ENCODE measurements around the gene STMND1. TPM values are rescaled to one million over a fixed set of nuclear protein-coding genes. Genes with fewer than 3 reads are reported as not detected.

Gene STMND1
- total RNA-seq (not detected), polyA plus RNA-seq (not detected)
- long read RNA-seq, donor 1, result 0 reads
- long read RNA-seq, donor 2, result 0 reads
- long read RNA-seq, donor 3, result 0 reads
- long read RNA-seq, donor 4, result 0 reads
- long read RNA-seq, donor 5, result 0 reads
- long read RNA-seq, donor 6, result 0 reads
- long read RNA-seq, donor 7, result 0 reads
- long read RNA-seq, donor 8, result 0 reads
- long read RNA-seq, donor 9, result 0 reads
- long read RNA-seq, donor 10, result 0 reads

DNA sequence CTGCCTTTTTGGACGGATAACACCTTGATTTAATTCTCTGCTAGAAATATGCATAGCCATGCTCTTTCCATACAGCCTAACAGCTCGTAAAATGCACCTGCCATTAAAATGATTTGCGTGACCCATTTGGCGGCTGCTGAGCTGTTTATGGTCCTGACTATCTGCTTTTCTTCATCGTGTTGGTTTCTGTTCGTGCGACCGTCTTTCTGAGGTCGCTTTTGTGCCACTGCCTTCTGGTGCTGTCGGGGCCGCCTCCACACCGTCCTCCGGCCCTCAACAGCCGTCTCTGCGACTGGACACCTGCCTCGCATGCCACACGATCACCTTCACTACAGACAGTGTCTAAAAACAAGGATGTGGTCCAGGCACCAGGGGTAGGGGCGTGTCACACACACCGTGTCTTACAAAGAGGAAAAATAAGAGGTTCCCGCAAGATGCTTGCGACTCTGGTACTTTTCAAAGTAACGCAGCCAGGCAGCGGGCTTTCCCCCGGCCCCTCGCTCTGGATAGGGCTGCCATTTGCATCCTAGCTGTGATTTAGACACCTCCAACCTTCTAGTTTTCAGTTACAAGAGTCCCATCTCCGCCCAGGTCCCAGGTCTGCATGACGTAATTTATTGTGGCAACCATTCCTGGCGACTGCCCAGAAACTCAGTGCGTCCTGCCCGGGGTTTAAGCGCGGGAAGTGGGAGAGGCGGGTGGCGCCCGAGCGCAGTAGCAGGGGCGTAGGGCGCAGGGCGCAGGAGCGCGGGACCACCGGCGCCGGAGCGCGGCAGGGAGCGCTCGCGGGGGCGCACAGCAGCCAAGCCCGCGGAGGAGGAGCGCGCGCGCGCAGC is at the start of gene STMND1:
TSS of gene STMND1 (plus strand) at position 629 of the 836 bp plus-strand sequence. CDS start 208 bp downstream, outside the sequence.
- intact Hi-C loops (cut with DNase I; ENCODE audit: low total_unique reads), result no loop called here
- H3K9me3 ChIP-seq, result no peaks in the 10 kb centered on the region
- DNase-seq, result peak; percentile 59 to 80
- 4 to 12% (median 4%) methylated on average over 30 to 57 of the region's 57 CpGs for WGBS, 5 donors
- peak within 1 kb of the TSS in 1 of 5 donors; percentile 4 for H3K27ac ChIP-seq
- H3K27me3 ChIP-seq, result peaks cover 0 to 39% (median 15%) of the 10 kb centered on the region in 3 donors
- TF ChIP-seq POLR2AphosphoS5 (IDR thresholded peaks at IDR 0.05) (no peak), EP300 (IDR thresholded peaks at IDR 0.05) (no peak), POLR2A (IDR thresholded peaks at IDR 0.05) (no peak)
- TF ChIP-seq, protein P1, sequence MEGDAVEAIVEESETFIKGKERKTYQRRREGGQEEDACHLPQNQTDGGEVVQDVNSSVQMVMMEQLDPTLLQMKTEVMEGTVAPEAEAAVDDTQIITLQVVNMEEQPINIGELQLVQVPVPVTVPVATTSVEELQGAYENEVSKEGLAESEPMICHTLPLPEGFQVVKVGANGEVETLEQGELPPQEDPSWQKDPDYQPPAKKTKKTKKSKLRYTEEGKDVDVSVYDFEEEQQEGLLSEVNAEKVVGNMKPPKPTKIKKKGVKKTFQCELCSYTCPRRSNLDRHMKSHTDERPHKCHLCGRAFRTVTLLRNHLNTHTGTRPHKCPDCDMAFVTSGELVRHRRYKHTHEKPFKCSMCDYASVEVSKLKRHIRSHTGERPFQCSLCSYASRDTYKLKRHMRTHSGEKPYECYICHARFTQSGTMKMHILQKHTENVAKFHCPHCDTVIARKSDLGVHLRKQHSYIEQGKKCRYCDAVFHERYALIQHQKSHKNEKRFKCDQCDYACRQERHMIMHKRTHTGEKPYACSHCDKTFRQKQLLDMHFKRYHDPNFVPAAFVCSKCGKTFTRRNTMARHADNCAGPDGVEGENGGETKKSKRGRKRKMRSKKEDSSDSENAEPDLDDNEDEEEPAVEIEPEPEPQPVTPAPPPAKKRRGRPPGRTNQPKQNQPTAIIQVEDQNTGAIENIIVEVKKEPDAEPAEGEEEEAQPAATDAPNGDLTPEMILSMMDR (IDR thresholded peaks at IDR 0.05), result no peak
- H3K4me1 ChIP-seq, result peaks cover 10 to 23% (median 16%) of the 10 kb centered on the region in 4 donors
- peak within 1 kb of the TSS; percentile 44 to 54 (median 50) for H3K4me3 ChIP-seq
- H3K36me3 ChIP-seq, result no peaks in the 10 kb centered on the region

DNA sequence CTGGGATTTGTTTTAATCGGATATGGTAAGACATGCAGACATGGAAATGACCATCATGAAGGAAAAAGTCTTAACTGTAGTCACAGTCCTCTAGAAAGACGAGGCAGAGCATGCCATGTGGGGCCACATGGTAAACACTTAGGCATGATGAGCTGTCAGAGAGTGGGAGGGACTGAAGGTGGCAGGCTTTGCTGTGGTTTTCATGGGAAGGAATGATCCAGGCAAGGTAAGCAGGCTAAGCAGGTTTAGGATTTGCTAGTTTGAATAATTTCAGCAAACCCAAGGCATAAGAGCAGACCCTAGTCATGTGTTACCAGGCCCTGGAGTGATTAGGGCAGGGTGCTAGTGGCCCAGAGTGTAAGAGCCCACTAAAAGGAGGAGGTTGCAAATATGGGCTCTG is 47.2 kb upstream of the STMND1 start:
- H3K27me3 ChIP-seq, result no peaks in the 10 kb centered on the region
- H3K4me3 ChIP-seq, result no peak overlapping the region
- WGBS, 5 donors, result 69 to 86% (median 78%) methylated on average over 2 of the region's 2 CpGs
- no peaks in the 10 kb centered on the region for H3K9me3 ChIP-seq
- H3K27ac ChIP-seq, result no peak overlapping the region
- intact Hi-C loops (cut with DNase I; ENCODE audit: low total_unique reads), result no loop called here
- no peaks in the 10 kb centered on the region for H3K4me1 ChIP-seq
- DNase-seq, result peak in 1 of 2 donors; percentile 15
- no peaks in the 10 kb centered on the region for H3K36me3 ChIP-seq
- no peak for TF ChIP-seq EP300 (IDR thresholded peaks at IDR 0.05)
- TF ChIP-seq POLR2AphosphoS5 (IDR thresholded peaks at IDR 0.05), result no peak
- TF ChIP-seq POLR2A (IDR thresholded peaks at IDR 0.05), result no peak
- TF ChIP-seq, protein P1 (IDR thresholded peaks at IDR 0.05), result no peak

DNA sequence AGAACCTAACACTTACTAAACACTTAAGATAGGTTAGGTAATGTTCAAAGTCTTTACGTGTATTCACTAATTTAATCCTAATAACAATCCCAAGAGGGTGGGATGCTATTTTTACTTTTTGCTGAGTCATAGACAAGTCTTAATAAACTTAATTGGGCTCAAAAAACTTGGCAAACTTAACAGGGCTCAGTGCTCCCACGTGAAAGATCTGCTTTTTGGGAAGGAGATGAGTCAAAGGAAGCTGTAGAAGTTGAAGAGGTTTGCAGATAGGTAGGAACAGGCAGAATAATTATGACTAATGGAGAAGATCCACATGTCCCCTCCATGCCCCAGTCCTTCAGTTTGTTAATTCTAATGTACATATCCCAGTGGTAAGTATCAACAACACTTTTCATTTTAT is 44.5 kb upstream of the STMND1 start:
- no peak overlapping the region for H3K27ac ChIP-seq
- no peaks in the 10 kb centered on the region for H3K9me3 ChIP-seq
- H3K27me3 ChIP-seq, result no peaks in the 10 kb centered on the region
- no peaks in the 10 kb centered on the region for H3K4me1 ChIP-seq
- no peak for TF ChIP-seq EP300 (IDR thresholded peaks at IDR 0.05)
- WGBS, 5 donors, result 37 to 65% (median 50%) methylated on average over 2 of the region's 2 CpGs
- no peak for DNase-seq
- no peaks in the 10 kb centered on the region for H3K36me3 ChIP-seq
- H3K4me3 ChIP-seq, result no peak overlapping the region
- intact Hi-C loops (cut with DNase I; ENCODE audit: low total_unique reads), result no loop called here

GRCh38 chr6:17058550-17058949 is 43.3 kb upstream of the STMND1 start:
- no peak for DNase-seq
- Histone ChIP-seq H3K4me3 (no peak overlapping the region), H3K36me3 (no peaks in the 10 kb centered on the region), H3K27me3 (no peaks in the 10 kb centered on the region), H3K27ac (no peak overlapping the region), H3K4me1 (no peaks in the 10 kb centered on the region), H3K9me3 (no peaks in the 10 kb centered on the region)
- intact Hi-C loops (cut with DNase I; ENCODE audit: low total_unique reads), result no loop called here
- TF ChIP-seq POLR2AphosphoS5 (IDR thresholded peaks at IDR 0.05) (no peak), POLR2A (IDR thresholded peaks at IDR 0.05) (no peak), EP300 (IDR thresholded peaks at IDR 0.05) (no peak)
- TF ChIP-seq, protein P1 (IDR thresholded peaks at IDR 0.05), result no peak
- 67 to 84% (median 72%) methylated on average over 2 of the region's 2 CpGs for WGBS, 5 donors
